GM12878 (cell line): ENCODE measurements around the gene NTF4. TPM values are rescaled to one million over a fixed set of nuclear protein-coding genes. Genes with fewer than 3 reads are reported as not detected.

ENCODE experiments used
- BACH1 ChIP-seq: fragments of 450-650 bp; IDR thresholded peaks from 2 replicates; pipeline ENCODE4 v1.6.1; 2017; ENCODE audit warnings: mild to moderate bottlenecking, borderline replicate concordance
- BRCA1 ChIP-seq: IDR thresholded peaks from 2 replicates; pipeline ENCODE4 v1.6.1; 2011; ENCODE audit warnings: low read depth, low read length, improper control_type of control experiment
- CBX3 ChIP-seq: fragments of 200-600 bp; sonication (generic); IDR thresholded peaks from 2 replicates; pipeline ENCODE4 v1.6.1; 2016; ENCODE audit warnings: low read depth, borderline replicate concordance
- CREB1 ChIP-seq: IDR thresholded peaks from 2 replicates; pipeline ENCODE4 v1.6.1; 2012; ENCODE audit warnings: low read depth, mild to moderate bottlenecking, inconsistent platforms
- E2F4 ChIP-seq: IDR thresholded peaks from 2 replicates; pipeline ENCODE4 v1.6.1; 2012; ENCODE audit warnings: low read depth, low read length, improper control_type of control experiment
- E2F8 ChIP-seq: fragments of 450-650 bp; IDR thresholded peaks from 2 replicates; pipeline ENCODE4 v1.6.1; 2018; ENCODE audit warnings: mild to moderate bottlenecking, low read depth, moderate library complexity; ENCODE audit not compliant: partially characterized antibody
- EZH2 ChIP-seq: IDR thresholded peaks from 2 replicates; pipeline ENCODE4 v1.6.1; 2012; ENCODE audit warnings: low read depth, mild to moderate bottlenecking, control low read depth, inconsistent platforms, low read length, borderline replicate concordance; ENCODE audit not compliant: control insufficient read depth
- FOXM1 ChIP-seq: IDR thresholded peaks from 2 replicates; pipeline ENCODE4 v1.6.1; 2012; ENCODE audit warnings: low read depth, mild to moderate bottlenecking, inconsistent platforms, low read length, moderate library complexity
- MAX ChIP-seq: IDR thresholded peaks from 2 replicates; pipeline ENCODE4 v1.6.1; 2012; ENCODE audit warnings: low read depth, low read length, improper control_type of control experiment
- MEF2B ChIP-seq: fragments of 450-650 bp; IDR thresholded peaks from 2 replicates; pipeline ENCODE4 v1.6.1; 2018; ENCODE audit warnings: mild to moderate bottlenecking, moderate library complexity; ENCODE audit not compliant: partially characterized antibody, poor library complexity, severe bottlenecking
- MYC ChIP-seq: IDR thresholded peaks from 2 replicates; pipeline ENCODE4 v1.6.1; 2011; ENCODE audit warnings: mild to moderate bottlenecking, low read length, moderate library complexity, inconsistent platforms; ENCODE audit not compliant: insufficient read depth, insufficient replicate concordance, insufficient read length, severe bottlenecking
- NKRF ChIP-seq: fragments of 450-650 bp; conservative IDR thresholded peaks from 2 replicates; pipeline ENCODE4 v1.6.1; 2017; ENCODE audit warnings: mild to moderate bottlenecking, moderate library complexity
- POLR2A ChIP-seq: IDR thresholded peaks from 2 replicates; pipeline ENCODE4 v1.6.1; 2011; ENCODE audit warnings: low read depth, mild to moderate bottlenecking, low read length
- RB1 ChIP-seq: fragments of 450-650 bp; formaldehyde crosslinking; IDR thresholded peaks from 2 replicates; pipeline ENCODE4 v1.6.1; 2017; ENCODE audit warnings: mild to moderate bottlenecking, borderline replicate concordance
- RBBP5 ChIP-seq: fragments of 200-600 bp; sonication (generic); conservative IDR thresholded peaks from 2 replicates; pipeline ENCODE4 v1.6.1; 2016
- RCOR1 ChIP-seq: conservative IDR thresholded peaks from 2 replicates; pipeline ENCODE4 v1.6.1; 2012; ENCODE audit warnings: low read depth, low read length, improper control_type of control experiment
- RFX5 ChIP-seq: IDR thresholded peaks from 2 replicates; pipeline ENCODE4 v1.6.1; 2011; ENCODE audit warnings: low read depth, low read length, improper control_type of control experiment
- SIN3A ChIP-seq: IDR thresholded peaks from 2 replicates; pipeline ENCODE4 v1.6.1; 2012; ENCODE audit warnings: low read depth, low read length, improper control_type of control experiment
- SIX5 ChIP-seq: IDR thresholded peaks from 2 replicates; pipeline ENCODE4 v1.6.1; 2011; ENCODE audit warnings: mild to moderate bottlenecking, low read depth, low read length, moderate library complexity; ENCODE audit not compliant: severe bottlenecking
- SMAD5 ChIP-seq: IDR thresholded peaks from 2 replicates; pipeline ENCODE4 v1.6.1; 2016; ENCODE audit warnings: antibody characterized with exemption, low read depth
- SUZ12 ChIP-seq: fragments of 200-600 bp; sonication (generic); IDR thresholded peaks from one replicate; pipeline ENCODE4 v1.6.1; 2018; ENCODE audit warnings: antibody characterized with exemption, mild to moderate bottlenecking; ENCODE audit not compliant: unreplicated experiment
- TBL1XR1 ChIP-seq: IDR thresholded peaks from 2 replicates; pipeline ENCODE4 v1.6.1; 2012; ENCODE audit warnings: low read depth, low read length, improper control_type of control experiment
- TCF7 ChIP-seq: IDR thresholded peaks from 2 replicates; pipeline ENCODE4 v1.6.1; 2014; ENCODE audit warnings: antibody characterized with exemption, borderline replicate concordance
- ZNF274 ChIP-seq: IDR thresholded peaks from one replicate; pipeline ENCODE4 v1.8.0; 2011; ENCODE audit not compliant: insufficient read length, insufficient read depth
- ZSCAN29 ChIP-seq: fragments of 450-650 bp; IDR thresholded peaks from 2 replicates; pipeline ENCODE4 v1.6.1; 2017; ENCODE audit warnings: mild to moderate bottlenecking, moderate library complexity
- polyA plus RNA-seq, 11 experiments: library from polyadenylated mRNA; depleted of rRNA in 4 of 11; unstranded in 6 of 11; stranded (reverse) in 5 of 11; fragments of >200 nt; fragmentation: Nextera tagmentation in 4 of 11; fragmentation: Illumina TruSeq in 1 of 11; extraction: Ambion mirVana in 4 of 11; extraction: Trizol in 1 of 11; gene quantifications; 1 replicate in 1 of 11; 2 replicates in 10 of 11; pipeline versions ENCODE4 v1.2.1 to v1.2.3, GENCODE V29; 2011 to 2016; ENCODE audit warnings: inconsistent platforms in 2 of 11, missing spikeins in 2 of 11, low read depth in 1 of 11
- total RNA-seq, 4 experiments: library from RNA; depleted of rRNA in 3 of 4; stranded (reverse); fragments of >200 nt in 3 of 4; fragmentation: Illumina TruSeq in 1 of 4; extraction: Trizol in 1 of 4; gene quantifications; 2 replicates each; pipeline versions ENCODE4 v1.2.1 to v1.2.3, GENCODE V29; 2013 to 2021

Gene NTF4
- total and polyA plus RNA-seq, 10 of the 15 experiments (the other 5 are each of a cell fraction or from before 2014, with no cell fraction given): not detected

- peak; percentile 94 for TF ChIP-seq RCOR1
- TF ChIP-seq NKRF: peak; percentile 89
- no peak for TF ChIP-seq TBL1XR1
- TF ChIP-seq MYC: peak; percentile 94
- TF ChIP-seq CBX3: no peak
- TF ChIP-seq POLR2A: peak; percentile 100
- TF ChIP-seq MEF2B: peak; percentile 24
- no peak for TF ChIP-seq EZH2
- TF ChIP-seq E2F8: no peak
- TF ChIP-seq RB1: peak; percentile 94; the same call in 1 of the 2 replicates
- peak; percentile 84 for TF ChIP-seq BACH1
- no peak for TF ChIP-seq SUZ12
- TF ChIP-seq ZNF274: no peak
- TF ChIP-seq SIX5: no peak
- TF ChIP-seq FOXM1: no peak
- peak; percentile 95 for TF ChIP-seq SMAD5
- no peak for TF ChIP-seq ZSCAN29
- TF ChIP-seq E2F4: peak; percentile 58
- TF ChIP-seq RBBP5: no peak
- TF ChIP-seq CREB1: peak; percentile 72
- TF ChIP-seq BRCA1: peak; percentile 74
- TF ChIP-seq RFX5: no peak; the same call in 1 of the 2 replicates
- no peak for TF ChIP-seq TCF7
- TF ChIP-seq MAX: peak; percentile 57; the same call in 1 of the 2 replicates
- peak; percentile 71; the same call in 1 of the 2 replicates for TF ChIP-seq SIN3A
These were observed 20.6 kb upstream of the NTF4 start, which contains the start of gene SNRNP70 (continued) for GRCh38 chr19:49085020-49085867.
